OCI-LY3 (cell line): ENCODE results near the gene PAEP.

Experiments
- CTCF ChIP-seq: fragments of 200-600, 300-600 bp; sonication (generic); IDR thresholded peaks from 2 replicates; pipeline ENCODE4 v1.5.1; 2014; ENCODE audit warnings: antibody characterized with exemption, low read length, low read depth
- EZH2phosphoT487 ChIP-seq: fragments of 200-600 bp; shearing (Covaris generic); IDR thresholded peaks from 2 replicates; pipeline ENCODE4 v1.6.1; 2018; ENCODE audit warnings: antibody characterized with exemption, mixed run types, low read depth

GRCh38 chr9:135579889-135580660 lies 18.5 kb downstream of the PAEP start:
- TF ChIP-seq CTCF (no peak), EZH2phosphoT487 (no peak)
